Hepatocyte (in vitro differentiated cells): ENCODE data around the gene VAC14. TPM values are rescaled to one million over a fixed set of nuclear protein-coding genes. Genes with fewer than 3 reads are reported as not detected.

Source experiments
- DNase-seq: peaks from one replicate; pipeline ENCODE4 v3.0.0-alpha.2; 2016; ENCODE audit warnings: low spot score
- H2AFZ ChIP-seq: fragments of 200-600 bp; sonication (generic); 2 replicates; pipeline ENCODE4 v1.6.0; 2016; ENCODE audit warnings: antibody characterized with exemption, mild to moderate bottlenecking
- H3K27ac ChIP-seq: fragments of 200-600 bp; sonication (generic); 2 replicates; pipeline ENCODE4 v1.5.1; 2016; ENCODE audit warnings: mild to moderate bottlenecking
- H3K27me3 ChIP-seq: fragments of 200-600 bp; sonication (generic); 2 replicates; pipeline ENCODE4 v1.6.1; 2016
- H3K36me3 ChIP-seq: fragments of 200-600 bp; sonication (generic); replicated peaks from 2 replicates; pipeline ENCODE4 v1.5.1; 2016; ENCODE audit warnings: low read depth; ENCODE audit not compliant: insufficient read depth
- H3K4me1 ChIP-seq: fragments of 200-600 bp; sonication (generic); 2 replicates; pipeline ENCODE4 v1.5.1; 2016; ENCODE audit warnings: mild to moderate bottlenecking, moderate library complexity; ENCODE audit not compliant: insufficient read depth
- H3K4me2 ChIP-seq: fragments of 200-600 bp; sonication (generic); 2 replicates; pipeline ENCODE4 v1.6.0; 2016
- H3K4me3 ChIP-seq: fragments of 200-600 bp; sonication (generic); 2 replicates; pipeline ENCODE4 v1.5.1; 2016; ENCODE audit warnings: mild to moderate bottlenecking
- H3K79me2 ChIP-seq: fragments of 200-600 bp; sonication (generic); 2 replicates; pipeline ENCODE4 v1.6.0; 2017; ENCODE audit warnings: mild to moderate bottlenecking
- H3K9me2 ChIP-seq: fragments of 200-600 bp; sonication (generic); replicated peaks from 2 replicates; pipeline ENCODE4 v1.6.0; 2017; ENCODE audit warnings: mild to moderate bottlenecking; ENCODE audit not compliant: insufficient read depth
- H3K9me3 ChIP-seq: fragments of 200-600 bp; sonication (generic); 2 replicates; pipeline ENCODE4 v1.5.1; 2016; ENCODE audit warnings: low read depth, mild to moderate bottlenecking
- H4K20me1 ChIP-seq: fragments of 200-600 bp; sonication (generic); 2 replicates; pipeline ENCODE4 v1.6.0; 2016; ENCODE audit warnings: mild to moderate bottlenecking; ENCODE audit not compliant: insufficient read depth, poor library complexity, severe bottlenecking
- CTCF ChIP-seq: fragments of 200-600 bp; sonication (generic); IDR thresholded peaks from 2 replicates; pipeline ENCODE4 v1.5.1; 2016; ENCODE audit warnings: antibody characterized with exemption, mild to moderate bottlenecking; ENCODE audit not compliant: poor library complexity
- EZH2 ChIP-seq: fragments of 200-600 bp; sonication (generic); IDR thresholded peaks from 2 replicates; pipeline ENCODE4 v1.6.1; 2016; ENCODE audit warnings: antibody characterized with exemption, mild to moderate bottlenecking, borderline replicate concordance
- EZH2phosphoT487 ChIP-seq: fragments of 200-600 bp; sonication (generic); IDR thresholded peaks from one replicate; pipeline ENCODE4 v1.6.1; 2018; ENCODE audit warnings: antibody characterized with exemption, mild to moderate bottlenecking, low read depth, moderate library complexity; ENCODE audit not compliant: unreplicated experiment, severe bottlenecking
- WGBS: methylation state at CpG from one replicate; pipeline ENCODE4 v1.1.6; 2016; ENCODE audit warnings: low lambda C conversion rate; ENCODE audit errors: missing lambda C conversion rate; 5-methylcytosine and 5-hydroxymethylcytosine counted together
- polyA plus RNA-seq: library from polyadenylated mRNA; unstranded; fragments of >200 nt; fragmentation: Nextera tagmentation; extraction: Ambion mirVana; gene quantifications from 2 replicates; pipeline ENCODE4 v1.2.1, GENCODE V29; 2016
- total RNA-seq: library from RNA; depleted of rRNA; stranded (reverse); fragments of >200 nt; gene quantifications from 2 replicates; pipeline ENCODE4 v1.2.3, GENCODE V29; 2014

VAC14 gene
- total and polyA plus RNA-seq, 2 experiments from 2014 or later, result 35.8 to 49.4 TPM

GRCh38 chr16:70681382-70682238 lies 119.3 kb downstream of the VAC14 start:
- H3K36me3 ChIP-seq, result no peaks in the 10 kb centered on the region
- no peak for DNase-seq
- peaks cover 53% of the 10 kb centered on the region for H3K79me2 ChIP-seq
- H3K4me3 ChIP-seq, result no peak overlapping the region
- H3K9me3 ChIP-seq, result no peaks in the 10 kb centered on the region
- H2AFZ ChIP-seq, result no peak overlapping the region
- H3K9me2 ChIP-seq, result no peaks in the 10 kb centered on the region
- H3K27ac ChIP-seq, result peak overlapping the region; percentile 27
- H3K4me1 ChIP-seq, result peaks cover 41% of the 10 kb centered on the region
- H3K4me2 ChIP-seq, result peak overlapping the region; percentile 94
- no peaks in the 10 kb centered on the region for H3K27me3 ChIP-seq
- H4K20me1 ChIP-seq, result peaks cover 46% of the 10 kb centered on the region
- TF ChIP-seq EZH2 (no peak), CTCF (no peak), EZH2phosphoT487 (no peak)
- 75% methylated on average over 13 of the region's 13 CpGs for WGBS

GRCh38 chr16:70680495-70681381 lies 120.2 kb downstream of the VAC14 start:
- Histone ChIP-seq H3K4me1 (peaks cover 36% of the 10 kb centered on the region), H3K79me2 (peaks cover 53% of the 10 kb centered on the region), H3K9me2 (no peaks in the 10 kb centered on the region), H4K20me1 (peaks cover 46% of the 10 kb centered on the region), H3K9me3 (no peaks in the 10 kb centered on the region), H3K4me2 (peak overlapping the region; percentile 56), H2AFZ (no peak overlapping the region), H3K36me3 (no peaks in the 10 kb centered on the region), H3K27me3 (no peaks in the 10 kb centered on the region), H3K4me3 (no peak overlapping the region), H3K27ac (no peak overlapping the region)
- 82% methylated on average over 17 of the region's 18 CpGs for WGBS
- DNase-seq, result no peak
- TF ChIP-seq EZH2, result no peak
- no peak for TF ChIP-seq EZH2phosphoT487
- no peak for TF ChIP-seq CTCF

- peaks cover 45% of the 10 kb centered on the region for H4K20me1 ChIP-seq
- peak overlapping the region; percentile 56 for H3K4me2 ChIP-seq
- no peaks in the 10 kb centered on the region for H3K9me3 ChIP-seq
- H3K79me2 ChIP-seq, result peaks cover 47% of the 10 kb centered on the region
- H3K36me3 ChIP-seq, result no peaks in the 10 kb centered on the region
- H3K27me3 ChIP-seq, result no peaks in the 10 kb centered on the region
- WGBS, result 83% methylated on average over 27 of the region's 80 CpGs
- peaks cover 35% of the 10 kb centered on the region for H3K4me1 ChIP-seq
- H3K9me2 ChIP-seq, result no peaks in the 10 kb centered on the region
- peak; percentile 24 for TF ChIP-seq CTCF
- TF ChIP-seq EZH2phosphoT487, result no peak
- H3K4me3 ChIP-seq, result no peak overlapping the region
- DNase-seq, result no peak
- H2AFZ ChIP-seq, result no peak overlapping the region
- no peak overlapping the region for H3K27ac ChIP-seq
These were observed 121.1 kb downstream of the VAC14 start for GRCh38 chr16:70679671-70680494.
